ENCODE measurements around the gene CKAP5. TPM values are rescaled to one million over a fixed set of nuclear protein-coding genes. Genes with fewer than 3 reads are reported as not detected.

CKAP5 gene
- total RNA-seq, 1 experiment from 2014 or later = 166 TPM

DNA sequence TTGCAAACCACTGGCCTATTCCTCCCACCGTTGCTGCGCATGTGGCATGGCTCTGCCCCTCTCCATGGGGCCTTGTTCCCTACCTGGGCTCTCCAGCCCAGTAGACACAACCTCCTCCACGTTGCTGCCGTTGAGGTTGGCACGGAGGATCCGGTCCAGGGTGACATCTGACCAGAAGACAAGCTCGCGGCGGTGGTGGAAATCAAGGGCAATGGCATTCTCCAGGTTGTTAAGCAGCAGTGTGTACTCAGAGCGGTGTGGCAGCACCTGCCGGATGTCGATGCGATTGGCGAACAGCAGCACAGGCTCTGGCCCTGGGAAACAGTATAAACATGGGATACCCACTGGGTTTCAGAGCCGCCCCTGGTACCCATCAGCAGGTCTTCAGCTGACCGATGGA, 48.4 kb upstream of the CKAP5 start:
- DNase-seq (ENCODE audit: low read depth, low spot score) (no peak), ATAC-seq (no peak)
- CTCF ChIA-PET = interaction anchor here (1.5 kb wide), 1 partner anchor 258 kb away, joined by 4 read pairs; no protein-coding TSS in a partner anchor
- RAD21 ChIA-PET (ENCODE audit: low non-redundant PET in 1 of 2, low total read pairs in 2 of 2, uncharacterized antibody in 2 of 2, unreplicated experiment in 2 of 2) = no interaction called here
- Histone ChIP-seq H2AFZ (ENCODE audit: low read depth, low read length, poor library complexity, severe bottlenecking) (no peak overlapping the region), H3K36me3 (ENCODE audit: control insufficient read depth in 1 of 2, insufficient read depth in 2 of 2, low read length in 2 of 2) (0 out of 4 replicates have a peak, but pooled peaks cover 0 to 5% of the 10 kb centered on the region in 2 experiments), H3K4me3 (replicated peaks in 1 of 2; ENCODE audit: low read depth in 1 of 2, low read length in 2 of 2) (no peak overlapping the region), H3K79me2 (ENCODE audit: insufficient read depth, low read length) (no peaks in the 10 kb centered on the region), H3K9me2 (ENCODE audit: insufficient read depth) (no peaks in the 10 kb centered on the region), H3K4me2 (ENCODE audit: low read length) (no peak overlapping the region), H3K4me1 (ENCODE audit: control insufficient read depth in 1 of 2, insufficient read depth in 2 of 2, low read length in 2 of 2) (peaks cover 0 to 2% of the 10 kb centered on the region in 2 experiments; a peak in 2 of 4 replicates), H3K9ac (ENCODE audit: low read length) (no peak overlapping the region), H3K27me3 (ENCODE audit: insufficient read depth, low read length) (no peaks in the 10 kb centered on the region), H4K20me1 (ENCODE audit: insufficient read depth) (no peaks in the 10 kb centered on the region), H3K9me3 (ENCODE audit: control insufficient read depth in 1 of 2, insufficient read depth in 1 of 2, low read depth in 1 of 2, low read length in 2 of 2) (no peaks in the 10 kb centered on the region), H3K27ac (ENCODE audit: low read depth, low read length) (no peak overlapping the region)
- TF ChIP-seq SRF (IDR thresholded peaks at IDR 0.05; ENCODE audit: low read depth) (no peak), EGR1 (IDR thresholded peaks at IDR 0.05; ENCODE audit: low read depth) (no peak), ZFX (IDR thresholded peaks at IDR 0.05) (no peak), TCF7L2 (IDR thresholded peaks at IDR 0.05; ENCODE audit: borderline replicate concordance, extremely low read depth, insufficient read depth, insufficient read length) (no peak), ELF1 (IDR thresholded peaks at IDR 0.05; ENCODE audit: borderline replicate concordance, low read depth) (no peak), CEBPB (IDR thresholded peaks at IDR 0.05; ENCODE audit: low read depth) (no peak), FOSL1 (IDR thresholded peaks at IDR 0.05; ENCODE audit: low read depth) (no peak), EZH2 (IDR thresholded peaks at IDR 0.05) (no peak), SIN3A (IDR thresholded peaks at IDR 0.05; ENCODE audit: low read depth) (no peak), CBX3 (IDR thresholded peaks at IDR 0.05; ENCODE audit: low read depth) (no peak), RAD21 (IDR thresholded peaks at IDR 0.05; ENCODE audit: low read depth) (no peak), ZNF274 (IDR thresholded peaks at IDR 0.05; ENCODE audit: low read depth, low read length) (no peak)
- TF ChIP-seq, protein P1, sequence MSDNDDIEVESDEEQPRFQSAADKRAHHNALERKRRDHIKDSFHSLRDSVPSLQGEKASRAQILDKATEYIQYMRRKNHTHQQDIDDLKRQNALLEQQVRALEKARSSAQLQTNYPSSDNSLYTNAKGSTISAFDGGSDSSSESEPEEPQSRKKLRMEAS (IDR thresholded peaks at IDR 0.05) = no peak
- TF ChIP-seq, protein P2, sequence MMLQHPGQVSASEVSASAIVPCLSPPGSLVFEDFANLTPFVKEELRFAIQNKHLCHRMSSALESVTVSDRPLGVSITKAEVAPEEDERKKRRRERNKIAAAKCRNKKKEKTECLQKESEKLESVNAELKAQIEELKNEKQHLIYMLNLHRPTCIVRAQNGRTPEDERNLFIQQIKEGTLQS (IDR thresholded peaks at IDR 0.05) = no peak
- TF ChIP-seq, protein P3, sequence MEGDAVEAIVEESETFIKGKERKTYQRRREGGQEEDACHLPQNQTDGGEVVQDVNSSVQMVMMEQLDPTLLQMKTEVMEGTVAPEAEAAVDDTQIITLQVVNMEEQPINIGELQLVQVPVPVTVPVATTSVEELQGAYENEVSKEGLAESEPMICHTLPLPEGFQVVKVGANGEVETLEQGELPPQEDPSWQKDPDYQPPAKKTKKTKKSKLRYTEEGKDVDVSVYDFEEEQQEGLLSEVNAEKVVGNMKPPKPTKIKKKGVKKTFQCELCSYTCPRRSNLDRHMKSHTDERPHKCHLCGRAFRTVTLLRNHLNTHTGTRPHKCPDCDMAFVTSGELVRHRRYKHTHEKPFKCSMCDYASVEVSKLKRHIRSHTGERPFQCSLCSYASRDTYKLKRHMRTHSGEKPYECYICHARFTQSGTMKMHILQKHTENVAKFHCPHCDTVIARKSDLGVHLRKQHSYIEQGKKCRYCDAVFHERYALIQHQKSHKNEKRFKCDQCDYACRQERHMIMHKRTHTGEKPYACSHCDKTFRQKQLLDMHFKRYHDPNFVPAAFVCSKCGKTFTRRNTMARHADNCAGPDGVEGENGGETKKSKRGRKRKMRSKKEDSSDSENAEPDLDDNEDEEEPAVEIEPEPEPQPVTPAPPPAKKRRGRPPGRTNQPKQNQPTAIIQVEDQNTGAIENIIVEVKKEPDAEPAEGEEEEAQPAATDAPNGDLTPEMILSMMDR (IDR thresholded peaks at IDR 0.05 in 2 of 3, conservative IDR thresholded peaks at IDR 0.05 in 1 of 3; ENCODE audit: borderline replicate concordance in 1 of 3, insufficient read depth in 1 of 3, low read depth in 2 of 3, low read length in 2 of 3) = no peak
- POLR2A ChIA-PET = no interaction called here
- intact Hi-C loops (cut with micrococcal nuclease) = no loop called here
- no TSS peak for BruUV-seq (replicated peaks)
